ENCODE measurements around the gene AGAP5.
"Not testable (repeated sequence)": the region's sequence is repeated elsewhere in the genome, so short reads cannot be mapped to it uniquely, and the experiment has no call there.

AGAP5 gene

GRCh38 chr10:73730153-73730906, 32.4 kb upstream of the AGAP5 start:
- H3K27me3 ChIP-seq (replicated peaks; ENCODE audit: control insufficient read depth, insufficient read depth, low read length), result no peaks in the 10 kb centered on the region
- TF ChIP-seq, protein P1, sequence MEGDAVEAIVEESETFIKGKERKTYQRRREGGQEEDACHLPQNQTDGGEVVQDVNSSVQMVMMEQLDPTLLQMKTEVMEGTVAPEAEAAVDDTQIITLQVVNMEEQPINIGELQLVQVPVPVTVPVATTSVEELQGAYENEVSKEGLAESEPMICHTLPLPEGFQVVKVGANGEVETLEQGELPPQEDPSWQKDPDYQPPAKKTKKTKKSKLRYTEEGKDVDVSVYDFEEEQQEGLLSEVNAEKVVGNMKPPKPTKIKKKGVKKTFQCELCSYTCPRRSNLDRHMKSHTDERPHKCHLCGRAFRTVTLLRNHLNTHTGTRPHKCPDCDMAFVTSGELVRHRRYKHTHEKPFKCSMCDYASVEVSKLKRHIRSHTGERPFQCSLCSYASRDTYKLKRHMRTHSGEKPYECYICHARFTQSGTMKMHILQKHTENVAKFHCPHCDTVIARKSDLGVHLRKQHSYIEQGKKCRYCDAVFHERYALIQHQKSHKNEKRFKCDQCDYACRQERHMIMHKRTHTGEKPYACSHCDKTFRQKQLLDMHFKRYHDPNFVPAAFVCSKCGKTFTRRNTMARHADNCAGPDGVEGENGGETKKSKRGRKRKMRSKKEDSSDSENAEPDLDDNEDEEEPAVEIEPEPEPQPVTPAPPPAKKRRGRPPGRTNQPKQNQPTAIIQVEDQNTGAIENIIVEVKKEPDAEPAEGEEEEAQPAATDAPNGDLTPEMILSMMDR (IDR thresholded peaks at IDR 0.05; ENCODE audit: insufficient read depth, low read length, poor library complexity, severe bottlenecking), result no peak
- peak; percentile 89 for DNase-seq (ENCODE audit: extremely low read depth, insufficient read length)
- peaks cover 8% of the 10 kb centered on the region for H3K36me3 ChIP-seq (ENCODE audit: control insufficient read depth, insufficient read depth, low read length)
- peak overlapping the region; percentile 77 for H3K4me3 ChIP-seq (replicated peaks; ENCODE audit: low read depth, low read length)

GRCh38 chr10:73729781-73730152, 31.9 kb upstream of the AGAP5 start:
- H3K27me3 ChIP-seq (replicated peaks; ENCODE audit: control insufficient read depth, insufficient read depth, low read length); DNase-seq (ENCODE audit: extremely low read depth, insufficient read length); H3K36me3 ChIP-seq (ENCODE audit: control insufficient read depth, insufficient read depth, low read length): not testable (repeated sequence)
- H3K4me3 ChIP-seq (replicated peaks; ENCODE audit: low read depth, low read length), result peak overlapping the region; percentile 77

DNA sequence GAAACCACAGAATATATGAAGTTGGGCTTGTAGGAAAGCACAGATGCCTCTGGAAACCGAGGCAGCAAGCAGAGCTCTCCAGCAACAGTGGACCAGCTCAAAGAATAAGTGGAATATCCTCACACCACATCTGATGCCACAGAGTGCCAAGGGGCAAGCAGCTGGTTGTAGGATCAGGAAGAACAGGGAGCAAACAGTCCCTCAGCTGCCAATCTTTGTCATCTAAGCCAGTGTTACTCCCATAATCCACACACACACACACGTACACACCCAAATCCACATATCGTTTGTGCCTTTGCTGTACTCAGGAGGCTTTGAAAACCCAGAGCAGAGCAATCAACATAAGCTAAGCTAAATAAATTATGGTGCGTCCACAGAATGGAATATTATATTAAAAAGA, 25.6 kb upstream of the AGAP5 start:
- Histone ChIP-seq H3K4me3 (replicated peaks; ENCODE audit: low read depth, low read length) (no peak overlapping the region), H3K27me3 (replicated peaks; ENCODE audit: control insufficient read depth, insufficient read depth, low read length) (no peaks in the 10 kb centered on the region), H3K36me3 (ENCODE audit: control insufficient read depth, insufficient read depth, low read length) (peaks cover 5% of the 10 kb centered on the region)
- DNase-seq (ENCODE audit: extremely low read depth, insufficient read length), result no peak
- TF ChIP-seq, protein P1 (IDR thresholded peaks at IDR 0.05; ENCODE audit: insufficient read depth, low read length, poor library complexity, severe bottlenecking), result no peak

DNA sequence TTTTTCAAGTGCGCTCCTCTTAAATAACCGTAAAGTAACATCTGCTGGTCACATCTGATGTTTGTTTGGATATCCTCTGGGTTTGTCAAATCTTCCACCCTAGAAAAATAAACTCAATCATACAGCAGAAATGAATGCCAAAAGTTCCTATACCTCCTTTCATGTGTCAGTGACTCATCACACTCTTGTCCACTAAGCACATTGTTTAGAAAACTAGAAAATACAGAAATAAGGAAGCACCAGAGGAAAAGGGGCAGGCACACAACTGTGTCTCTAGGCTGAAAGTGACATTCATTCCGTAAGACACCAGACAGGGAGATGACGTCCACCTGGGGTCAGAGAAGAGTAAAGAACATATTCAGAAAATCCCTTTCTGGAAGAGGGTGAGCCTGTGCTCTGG, 22.7 kb upstream of the AGAP5 start:
- not testable (repeated sequence) for H3K27me3 ChIP-seq (replicated peaks; ENCODE audit: control insufficient read depth, insufficient read depth, low read length); DNase-seq (ENCODE audit: extremely low read depth, insufficient read length); H3K4me3 ChIP-seq (replicated peaks; ENCODE audit: low read depth, low read length); H3K36me3 ChIP-seq (ENCODE audit: control insufficient read depth, insufficient read depth, low read length)

DNA sequence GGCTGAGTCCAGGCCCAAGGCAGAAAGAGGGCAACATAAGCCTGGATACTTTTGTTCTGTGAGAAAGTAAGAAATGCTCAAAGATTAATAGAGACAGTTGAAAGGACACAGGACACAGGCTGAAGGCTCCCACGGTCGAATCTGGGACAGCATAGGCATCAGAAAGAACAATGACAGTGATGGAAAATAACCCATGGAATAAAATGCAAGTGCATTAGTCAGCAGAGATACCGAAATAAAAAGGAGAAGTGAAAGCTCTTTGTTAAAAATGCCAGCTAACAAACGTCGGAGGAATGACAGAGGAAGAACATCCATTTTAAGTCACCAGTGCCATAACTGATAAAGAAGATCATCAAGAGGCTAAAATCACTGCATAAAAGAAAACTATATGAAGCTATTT, 19.6 kb upstream of the AGAP5 start:
- TF ChIP-seq, protein P1 (IDR thresholded peaks at IDR 0.05; ENCODE audit: insufficient read depth, low read length, poor library complexity, severe bottlenecking), result no peak
- peaks cover 5% of the 10 kb centered on the region for H3K36me3 ChIP-seq (ENCODE audit: control insufficient read depth, insufficient read depth, low read length)
- no peak for DNase-seq (ENCODE audit: extremely low read depth, insufficient read length)
- no peaks in the 10 kb centered on the region for H3K27me3 ChIP-seq (replicated peaks; ENCODE audit: control insufficient read depth, insufficient read depth, low read length)
- H3K4me3 ChIP-seq (replicated peaks; ENCODE audit: low read depth, low read length), result no peak overlapping the region

GRCh38 chr10:73716251-73716650, 18.3 kb upstream of the AGAP5 start:
- no peak overlapping the region for H3K4me3 ChIP-seq (replicated peaks; ENCODE audit: low read depth, low read length)
- no peaks in the 10 kb centered on the region for H3K27me3 ChIP-seq (replicated peaks; ENCODE audit: control insufficient read depth, insufficient read depth, low read length)
- no peak for DNase-seq (ENCODE audit: extremely low read depth, insufficient read length)
- H3K36me3 ChIP-seq (ENCODE audit: control insufficient read depth, insufficient read depth, low read length), result peaks cover 5% of the 10 kb centered on the region
- TF ChIP-seq, protein P1 (IDR thresholded peaks at IDR 0.05; ENCODE audit: insufficient read depth, low read length, poor library complexity, severe bottlenecking), result no peak

GRCh38 chr10:73715179-73716156, 17.6 kb upstream of the AGAP5 start:
- DNase-seq (ENCODE audit: extremely low read depth, insufficient read length); H3K36me3 ChIP-seq (ENCODE audit: control insufficient read depth, insufficient read depth, low read length); H3K27me3 ChIP-seq (replicated peaks; ENCODE audit: control insufficient read depth, insufficient read depth, low read length); H3K4me3 ChIP-seq (replicated peaks; ENCODE audit: low read depth, low read length): not testable (repeated sequence)

GRCh38 chr10:73714483-73714882, 16.6 kb upstream of the AGAP5 start:
- not testable (repeated sequence) for H3K27me3 ChIP-seq (replicated peaks; ENCODE audit: control insufficient read depth, insufficient read depth, low read length); H3K4me3 ChIP-seq (replicated peaks; ENCODE audit: low read depth, low read length); H3K36me3 ChIP-seq (ENCODE audit: control insufficient read depth, insufficient read depth, low read length); DNase-seq (ENCODE audit: extremely low read depth, insufficient read length)

GRCh38 chr10:73713912-73714311, 16.0 kb upstream of the AGAP5 start:
- H3K36me3 ChIP-seq (ENCODE audit: control insufficient read depth, insufficient read depth, low read length); H3K27me3 ChIP-seq (replicated peaks; ENCODE audit: control insufficient read depth, insufficient read depth, low read length); DNase-seq (ENCODE audit: extremely low read depth, insufficient read length); H3K4me3 ChIP-seq (replicated peaks; ENCODE audit: low read depth, low read length): not testable (repeated sequence)

- DNase-seq (ENCODE audit: extremely low read depth, insufficient read length); H3K36me3 ChIP-seq (ENCODE audit: control insufficient read depth, insufficient read depth, low read length); H3K4me3 ChIP-seq (replicated peaks; ENCODE audit: low read depth, low read length); H3K27me3 ChIP-seq (replicated peaks; ENCODE audit: control insufficient read depth, insufficient read depth, low read length): not testable (repeated sequence)
Measured at GRCh38 chr10:73711683-73712082, 13.8 kb upstream of the AGAP5 start.
